ENCODE results near the gene CYP2R1.

DNA sequence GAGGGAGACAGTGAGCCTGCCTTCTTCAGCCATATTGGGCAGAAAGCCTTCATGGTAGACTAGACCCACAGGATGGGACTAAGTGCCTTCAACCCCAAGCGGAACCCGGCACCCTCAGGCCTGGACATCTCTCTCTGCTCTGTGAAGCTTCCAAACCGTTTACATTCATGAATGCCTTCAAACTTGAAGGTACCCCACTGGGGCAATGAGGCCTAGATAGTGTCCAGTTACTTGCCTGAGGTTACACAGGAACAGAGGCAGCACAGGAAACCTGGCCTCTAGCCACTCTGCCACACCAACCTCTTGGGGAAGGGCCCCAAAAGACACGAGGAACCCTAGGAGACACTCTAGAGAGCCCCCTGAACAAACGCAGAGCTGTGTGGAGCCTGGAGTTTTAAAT lies 14.5 kb upstream of the CYP2R1 start:
- TF ChIP-seq, protein P1, sequence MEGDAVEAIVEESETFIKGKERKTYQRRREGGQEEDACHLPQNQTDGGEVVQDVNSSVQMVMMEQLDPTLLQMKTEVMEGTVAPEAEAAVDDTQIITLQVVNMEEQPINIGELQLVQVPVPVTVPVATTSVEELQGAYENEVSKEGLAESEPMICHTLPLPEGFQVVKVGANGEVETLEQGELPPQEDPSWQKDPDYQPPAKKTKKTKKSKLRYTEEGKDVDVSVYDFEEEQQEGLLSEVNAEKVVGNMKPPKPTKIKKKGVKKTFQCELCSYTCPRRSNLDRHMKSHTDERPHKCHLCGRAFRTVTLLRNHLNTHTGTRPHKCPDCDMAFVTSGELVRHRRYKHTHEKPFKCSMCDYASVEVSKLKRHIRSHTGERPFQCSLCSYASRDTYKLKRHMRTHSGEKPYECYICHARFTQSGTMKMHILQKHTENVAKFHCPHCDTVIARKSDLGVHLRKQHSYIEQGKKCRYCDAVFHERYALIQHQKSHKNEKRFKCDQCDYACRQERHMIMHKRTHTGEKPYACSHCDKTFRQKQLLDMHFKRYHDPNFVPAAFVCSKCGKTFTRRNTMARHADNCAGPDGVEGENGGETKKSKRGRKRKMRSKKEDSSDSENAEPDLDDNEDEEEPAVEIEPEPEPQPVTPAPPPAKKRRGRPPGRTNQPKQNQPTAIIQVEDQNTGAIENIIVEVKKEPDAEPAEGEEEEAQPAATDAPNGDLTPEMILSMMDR (IDR thresholded peaks at IDR 0.05): no peak
- no peak for TF ChIP-seq EZH2 (IDR thresholded peaks at IDR 0.05)
